Measurements from ENCODE around the gene ZNF366.

Gene ZNF366

GRCh38 chr5:72402959-72403628, 104.1 kb downstream of the ZNF366 start:
- no peak for DNase-seq (ENCODE audit: low read depth)

- DNase-seq (ENCODE audit: low read depth) = no peak
Observed at GRCh38 chr5:72402381-72402890, 104.8 kb downstream of the ZNF366 start.

- DNase-seq (ENCODE audit: low read depth) = no peak
Observed at GRCh38 chr5:72400950-72401349, 106.3 kb downstream of the ZNF366 start.

GRCh38 chr5:72397836-72398235, 109.4 kb downstream of the ZNF366 start:
- DNase-seq (ENCODE audit: low read depth) = no peak

- DNase-seq (ENCODE audit: low read depth) = no peak
Observed at GRCh38 chr5:72394688-72395087, 112.5 kb downstream of the ZNF366 start.

- no peak for DNase-seq (ENCODE audit: low read depth)
Observed at GRCh38 chr5:72393052-72393451, 114.2 kb downstream of the ZNF366 start.

Data from HS-5 (cell line).